Measurements from ENCODE around the gene AKT3. TPM values are rescaled to one million over a fixed set of nuclear protein-coding genes. Genes with fewer than 3 reads are reported as not detected.
A peak's percentile ranks its signal among the peaks of the same experiment; 100 is the strongest.

AKT3 gene
- total and polyA plus RNA-seq, 3 experiments from 2014 or later, result 4.3 to 49.6 (median 47.3) TPM

DNA sequence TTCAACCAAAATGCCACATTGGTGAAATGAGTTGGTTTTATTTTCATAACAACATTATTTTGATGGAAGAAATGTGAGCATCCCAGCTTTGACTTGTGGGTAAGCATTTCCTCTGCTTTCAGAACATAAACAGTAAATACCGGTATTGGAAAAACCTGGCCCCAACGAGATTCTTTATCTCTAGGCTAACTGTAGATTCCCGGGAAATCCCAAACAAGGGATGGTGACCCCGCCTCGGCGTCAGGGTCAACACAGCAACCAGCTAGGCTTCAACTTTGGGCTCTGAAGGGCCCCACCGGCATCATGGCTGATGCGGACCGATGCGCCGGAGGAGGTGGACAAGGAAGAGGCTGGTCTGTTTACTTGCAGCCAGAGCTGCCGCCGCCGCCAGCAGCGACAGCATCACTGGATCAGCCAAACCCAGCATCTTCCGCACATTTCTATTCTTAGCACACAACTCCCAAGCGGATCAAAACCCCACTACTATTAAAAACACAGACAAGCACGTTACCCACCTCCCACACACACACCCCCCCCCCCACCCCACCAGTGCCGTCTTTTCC lies 1.1 kb downstream of the AKT3 start:
- Mint-ChIP-seq H3K27me3 (no peaks in the 10 kb centered on the region), H3K4me3 (peak overlapping the region; percentile 95 to 100 (median 96)), H3K4me1 (peaks cover 34 to 60% (median 55%) of the 10 kb centered on the region in 3 donors), H3K36me3 (peaks cover 0 to 9% (median 0%) of the 10 kb centered on the region in 3 donors), H3K9me3 (no peaks in the 10 kb centered on the region), H3K27ac (peak overlapping the region; percentile 98 to 100 (median 99))
- peak overlapping the region; percentile 61 for H3K4me3 ChIP-seq (ENCODE audit: low read length)
- H3K36me3 ChIP-seq (ENCODE audit: insufficient read depth, low read length), result no peaks in the 10 kb centered on the region
- ChIA-PET POLR2A (interaction anchor here (1.5 to 2.7 kb wide), 2 partner anchors 11 to 198 kb away, joined by 4 to 18 read pairs; no protein-coding TSS in a partner anchor), CTCF (no interaction called here)
- H3K4me1 ChIP-seq (ENCODE audit: insufficient read depth, low read length), result peaks cover 20% of the 10 kb centered on the region
- no peaks in the 10 kb centered on the region for H3K9me3 ChIP-seq (ENCODE audit: low read length)
- H3K27ac ChIP-seq (ENCODE audit: low read depth, low read length), result peak overlapping the region; percentile 40
- no peaks in the 10 kb centered on the region for H3K27me3 ChIP-seq (ENCODE audit: insufficient read depth, low read length, poor library complexity, severe bottlenecking)
- DNase-seq, result peak in 3 of 5 donors; percentile 20 to 67 (median 39)

DNA sequence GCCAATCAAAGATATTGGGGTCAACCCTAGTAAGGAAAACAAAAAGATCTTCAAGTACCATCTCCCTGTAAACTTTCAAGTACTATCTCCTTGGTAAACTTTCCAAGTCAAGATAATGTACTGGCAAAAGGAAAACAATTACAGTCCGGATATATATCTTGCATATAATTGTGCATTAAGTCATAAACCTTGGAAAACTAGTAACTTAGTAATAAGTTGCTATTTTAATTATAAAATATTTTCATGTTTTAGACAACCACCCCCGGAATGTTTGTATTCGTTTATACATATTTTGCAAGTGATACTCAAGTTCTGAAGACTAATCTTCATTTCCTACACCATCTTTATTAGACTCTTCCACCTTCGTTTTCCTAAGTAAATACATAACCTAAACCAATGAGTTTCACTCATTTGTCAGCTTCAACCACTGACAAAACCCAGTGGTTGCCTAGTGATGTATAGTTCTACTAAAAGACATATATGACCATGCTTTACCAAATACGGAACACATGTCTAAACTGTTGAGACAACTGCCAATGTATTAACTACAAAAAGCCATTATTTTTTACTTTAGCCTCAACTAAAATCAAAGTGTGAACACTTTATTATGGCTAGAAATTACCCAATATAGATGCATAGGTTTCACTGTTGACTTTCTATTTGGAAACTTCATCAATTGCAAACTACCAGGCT lies 1.7 kb downstream of the AKT3 start:
- H3K4me1 ChIP-seq (ENCODE audit: insufficient read depth, low read length), result peaks cover 20% of the 10 kb centered on the region
- peak overlapping the region; percentile 61 for H3K4me3 ChIP-seq (ENCODE audit: low read length)
- H3K36me3 Mint-ChIP-seq, result peaks cover 0 to 9% (median 0%) of the 10 kb centered on the region in 3 donors
- H3K4me1 Mint-ChIP-seq, result peaks cover 36 to 64% (median 58%) of the 10 kb centered on the region in 3 donors
- POLR2A ChIA-PET, result interaction anchor here (2.7 kb wide), 1 partner anchor 10 kb away, joined by 18 read pairs; no protein-coding TSS in a partner anchor
- no peaks in the 10 kb centered on the region for H3K9me3 ChIP-seq (ENCODE audit: low read length)
- H3K27ac Mint-ChIP-seq, result peak overlapping the region; percentile 98 to 100 (median 99)
- no peaks in the 10 kb centered on the region for H3K9me3 Mint-ChIP-seq
- no peaks in the 10 kb centered on the region for H3K27me3 Mint-ChIP-seq
- H3K36me3 ChIP-seq (ENCODE audit: insufficient read depth, low read length), result no peaks in the 10 kb centered on the region
- H3K27ac ChIP-seq (ENCODE audit: low read depth, low read length), result peak overlapping the region; percentile 40
- no peaks in the 10 kb centered on the region for H3K27me3 ChIP-seq (ENCODE audit: insufficient read depth, low read length, poor library complexity, severe bottlenecking)
- DNase-seq, result peak in 2 of 5 donors; percentile 1 to 21
- peak overlapping the region; percentile 95 to 100 (median 96) for H3K4me3 Mint-ChIP-seq
- CTCF ChIA-PET, result no interaction called here

DNA sequence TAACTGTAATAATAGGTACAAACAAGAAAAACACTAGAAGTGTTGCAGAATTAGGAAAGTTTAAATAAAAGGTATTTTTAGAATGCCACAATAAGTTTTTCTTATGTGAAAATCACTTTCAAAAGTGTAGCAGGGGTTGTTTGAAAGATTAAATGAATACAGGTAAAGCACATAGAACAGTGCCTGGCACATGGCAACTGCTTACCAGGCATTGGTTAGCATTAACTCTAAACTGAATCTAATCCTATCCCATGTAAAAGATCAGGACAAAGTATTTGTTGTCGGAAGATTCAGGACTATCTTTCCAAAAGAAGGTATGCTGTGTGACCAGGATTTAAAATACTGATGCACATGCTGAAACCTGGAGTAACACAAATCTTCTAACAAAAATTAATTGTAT lies 3.3 kb downstream of the AKT3 start:
- H3K4me3 ChIP-seq (ENCODE audit: low read length), result no peak overlapping the region
- no peaks in the 10 kb centered on the region for H3K9me3 ChIP-seq (ENCODE audit: low read length)
- no peak overlapping the region for H3K27ac ChIP-seq (ENCODE audit: low read depth, low read length)
- CTCF ChIA-PET, result no interaction called here
- no peaks in the 10 kb centered on the region for H3K36me3 ChIP-seq (ENCODE audit: insufficient read depth, low read length)
- no peak for DNase-seq
- Mint-ChIP-seq H3K27ac (peak overlapping the region; percentile 1 to 78 (median 59)), H3K4me1 (peaks cover 49 to 71% (median 69%) of the 10 kb centered on the region in 3 donors), H3K9me3 (no peaks in the 10 kb centered on the region), H3K36me3 (peaks cover 0 to 12% (median 0%) of the 10 kb centered on the region in 3 donors), H3K27me3 (no peaks in the 10 kb centered on the region), H3K4me3 (peak overlapping the region in 1 of 7 donors; percentile 50)
- POLR2A ChIA-PET, result no interaction called here
- H3K4me1 ChIP-seq (ENCODE audit: insufficient read depth, low read length), result peaks cover 27% of the 10 kb centered on the region
- H3K27me3 ChIP-seq (ENCODE audit: insufficient read depth, low read length, poor library complexity, severe bottlenecking), result no peaks in the 10 kb centered on the region

DNA sequence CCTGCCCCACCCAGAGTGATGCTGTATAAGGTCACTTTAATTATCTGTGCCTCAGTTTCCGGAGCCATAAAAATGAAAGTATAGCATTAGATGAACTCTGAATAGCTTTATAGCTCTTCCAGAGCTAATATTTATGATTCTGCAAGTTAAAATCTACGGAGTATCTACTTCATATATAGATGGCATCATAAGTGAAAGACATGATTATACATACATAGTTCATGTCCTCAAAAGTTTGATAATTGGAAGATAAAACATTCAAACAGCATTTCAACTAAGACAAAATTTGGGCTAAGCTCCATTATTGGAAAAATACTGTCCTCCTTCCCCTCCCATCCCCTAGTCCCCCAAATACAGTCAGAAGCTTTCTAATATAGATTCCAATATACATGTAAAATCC lies 4.2 kb downstream of the AKT3 start:
- no peak overlapping the region for H3K27ac ChIP-seq (ENCODE audit: low read depth, low read length)
- ChIA-PET CTCF (no interaction called here), POLR2A (no interaction called here)
- no peaks in the 10 kb centered on the region for H3K36me3 ChIP-seq (ENCODE audit: insufficient read depth, low read length)
- Mint-ChIP-seq H3K36me3 (peaks cover 0 to 9% (median 0%) of the 10 kb centered on the region in 3 donors), H3K4me1 (peaks cover 48 to 69% (median 69%) of the 10 kb centered on the region in 3 donors), H3K4me3 (peak overlapping the region in 3 of 7 donors; percentile 4 to 32 (median 20)), H3K9me3 (no peaks in the 10 kb centered on the region), H3K27me3 (no peaks in the 10 kb centered on the region), H3K27ac (peak overlapping the region; percentile 24 to 73 (median 50))
- H3K4me1 ChIP-seq (ENCODE audit: insufficient read depth, low read length), result peaks cover 20% of the 10 kb centered on the region
- DNase-seq, result no peak
- H3K4me3 ChIP-seq (ENCODE audit: low read length), result no peak overlapping the region
- H3K27me3 ChIP-seq (ENCODE audit: insufficient read depth, low read length, poor library complexity, severe bottlenecking), result no peaks in the 10 kb centered on the region
- no peaks in the 10 kb centered on the region for H3K9me3 ChIP-seq (ENCODE audit: low read length)

DNA sequence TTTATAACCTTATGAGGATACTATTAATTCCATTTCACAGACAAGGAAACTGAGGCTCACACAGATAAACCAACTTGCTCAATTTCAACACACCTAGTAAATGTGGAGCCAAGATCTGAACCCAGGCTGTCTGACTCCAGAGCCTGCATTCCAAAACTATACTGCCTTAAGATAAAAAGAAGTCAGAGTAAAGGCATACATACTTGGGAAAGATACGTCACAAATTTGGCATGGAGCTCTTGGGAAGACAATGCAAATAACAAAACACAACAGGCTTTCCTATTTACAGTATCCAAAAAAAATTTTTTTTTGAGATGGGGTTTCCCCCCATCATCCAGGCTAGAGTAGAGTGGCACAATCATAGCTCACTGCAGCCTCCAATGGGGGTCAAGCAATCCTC lies 5.9 kb downstream of the AKT3 start:
- H3K9me3 ChIP-seq (ENCODE audit: low read length), result no peaks in the 10 kb centered on the region
- H3K4me1 ChIP-seq (ENCODE audit: insufficient read depth, low read length), result peaks cover 20% of the 10 kb centered on the region
- H3K36me3 ChIP-seq (ENCODE audit: insufficient read depth, low read length), result no peaks in the 10 kb centered on the region
- H3K4me1 Mint-ChIP-seq, result peaks cover 58 to 83% (median 83%) of the 10 kb centered on the region in 3 donors
- no peak overlapping the region for H3K4me3 ChIP-seq (ENCODE audit: low read length)
- no peaks in the 10 kb centered on the region for H3K9me3 Mint-ChIP-seq
- POLR2A ChIA-PET, result no interaction called here
- H3K27me3 Mint-ChIP-seq, result no peaks in the 10 kb centered on the region
- H3K27me3 ChIP-seq (ENCODE audit: insufficient read depth, low read length, poor library complexity, severe bottlenecking), result no peaks in the 10 kb centered on the region
- no peak for DNase-seq
- CTCF ChIA-PET, result interaction anchor here (1.5 kb wide), 1 partner anchor 232 kb away, joined by 3 read pairs; no protein-coding TSS in a partner anchor
- peaks cover 0 to 11% (median 0%) of the 10 kb centered on the region in 3 donors for H3K36me3 Mint-ChIP-seq
- H3K4me3 Mint-ChIP-seq, result no peak overlapping the region
- no peak overlapping the region for H3K27ac ChIP-seq (ENCODE audit: low read depth, low read length)
- H3K27ac Mint-ChIP-seq, result peak overlapping the region in 2 of 8 donors; percentile 56 to 68

DNA sequence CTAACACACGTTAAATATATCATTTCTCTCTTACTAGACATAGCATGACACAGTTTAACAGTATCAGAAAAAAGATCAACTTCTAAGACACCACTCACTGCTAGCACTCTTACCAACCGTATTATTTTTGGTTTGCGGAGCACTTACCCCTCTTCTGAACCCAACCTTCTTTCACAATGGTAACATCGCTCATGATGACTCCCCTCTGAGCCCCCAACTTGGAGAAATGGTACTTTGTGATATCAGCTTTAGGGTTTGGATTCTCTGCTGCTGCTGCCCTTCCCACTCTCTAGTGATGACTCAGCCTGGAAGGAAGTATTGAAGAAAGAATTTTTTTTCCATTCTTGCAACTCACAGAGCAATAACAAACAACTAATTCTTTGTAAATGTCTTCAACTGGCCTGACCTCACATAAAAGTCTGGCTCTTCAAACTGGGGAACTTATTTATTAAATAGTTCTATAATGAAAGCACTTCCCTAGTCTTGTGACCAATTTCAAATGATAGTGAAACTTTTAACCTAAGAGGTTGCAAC lies 7.0 kb downstream of the AKT3 start:
- peaks cover 0 to 6% (median 0%) of the 10 kb centered on the region in 3 donors for H3K36me3 Mint-ChIP-seq
- peak overlapping the region; percentile 46 to 81 (median 70) for H3K4me3 Mint-ChIP-seq
- H3K27ac Mint-ChIP-seq, result peak overlapping the region; percentile 55 to 96 (median 88)
- Histone ChIP-seq H3K27ac (ENCODE audit: low read depth, low read length) (no peak overlapping the region), H3K36me3 (ENCODE audit: insufficient read depth, low read length) (no peaks in the 10 kb centered on the region), H3K4me1 (ENCODE audit: insufficient read depth, low read length) (peaks cover 20% of the 10 kb centered on the region), H3K4me3 (ENCODE audit: low read length) (no peak overlapping the region), H3K27me3 (ENCODE audit: insufficient read depth, low read length, poor library complexity, severe bottlenecking) (no peaks in the 10 kb centered on the region), H3K9me3 (ENCODE audit: low read length) (no peaks in the 10 kb centered on the region)
- no peak for DNase-seq
- H3K4me1 Mint-ChIP-seq, result peaks cover 56 to 82% (median 81%) of the 10 kb centered on the region in 3 donors
- H3K27me3 Mint-ChIP-seq, result no peaks in the 10 kb centered on the region
- ChIA-PET CTCF (no interaction called here), POLR2A (interaction anchor here (0.7 to 0.8 kb wide), 2 partner anchors 8 to 618 kb away, joined by 3 to 5 read pairs; no protein-coding TSS in a partner anchor)
- H3K9me3 Mint-ChIP-seq, result no peaks in the 10 kb centered on the region

DNA sequence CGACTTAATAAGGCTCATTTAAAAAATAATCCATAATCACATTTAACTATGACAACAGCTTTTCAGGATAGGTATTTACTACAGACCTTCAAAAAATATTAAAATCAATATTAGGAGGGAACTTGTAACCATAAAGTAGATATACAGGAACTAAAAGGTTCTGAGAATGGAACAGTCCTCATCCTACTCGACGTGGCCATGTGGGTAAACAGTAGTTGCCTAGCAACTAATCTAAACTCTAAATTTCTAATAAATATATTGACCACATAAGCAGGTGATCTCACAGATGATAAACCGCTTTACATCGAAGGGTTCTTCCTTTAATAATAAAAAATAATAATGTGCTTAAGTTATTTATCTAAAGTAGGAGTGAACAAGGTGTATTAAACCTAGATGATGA lies 7.9 kb downstream of the AKT3 start:
- H3K36me3 ChIP-seq (ENCODE audit: insufficient read depth, low read length), result no peaks in the 10 kb centered on the region
- H3K27ac ChIP-seq (ENCODE audit: low read depth, low read length), result no peak overlapping the region
- POLR2A ChIA-PET, result interaction anchor here (0.7 kb wide), 1 partner anchor 14 kb away, joined by 4 read pairs; no protein-coding TSS in a partner anchor
- Mint-ChIP-seq H3K27me3 (no peaks in the 10 kb centered on the region), H3K36me3 (peaks cover 1 to 12% (median 2%) of the 10 kb centered on the region in 3 donors), H3K27ac (peak overlapping the region in 7 of 8 donors; percentile 47 to 96 (median 86)), H3K4me1 (peaks cover 59 to 86% (median 83%) of the 10 kb centered on the region in 3 donors), H3K4me3 (peak overlapping the region in 3 of 7 donors; percentile 5 to 59 (median 37)), H3K9me3 (peaks cover 0 to 3% (median 2%) of the 10 kb centered on the region in 5 donors)
- CTCF ChIA-PET, result no interaction called here
- peak in 1 of 5 donors; percentile 15 for DNase-seq
- H3K9me3 ChIP-seq (ENCODE audit: low read length), result no peaks in the 10 kb centered on the region
- no peaks in the 10 kb centered on the region for H3K27me3 ChIP-seq (ENCODE audit: insufficient read depth, low read length, poor library complexity, severe bottlenecking)
- no peak overlapping the region for H3K4me3 ChIP-seq (ENCODE audit: low read length)
- H3K4me1 ChIP-seq (ENCODE audit: insufficient read depth, low read length), result peaks cover 29% of the 10 kb centered on the region

Data from CD8-positive, alpha-beta memory T cell (primary cell).